ENCODE measurements around the gene MAPK8IP2. TPM values are rescaled to one million over a fixed set of nuclear protein-coding genes. Genes with fewer than 3 reads are reported as not detected.

MAPK8IP2 gene
- polyA plus RNA-seq, 2 of the 4 experiments (the other 2 are of a cell fraction): 0.76 to 3.0 TPM

DNA sequence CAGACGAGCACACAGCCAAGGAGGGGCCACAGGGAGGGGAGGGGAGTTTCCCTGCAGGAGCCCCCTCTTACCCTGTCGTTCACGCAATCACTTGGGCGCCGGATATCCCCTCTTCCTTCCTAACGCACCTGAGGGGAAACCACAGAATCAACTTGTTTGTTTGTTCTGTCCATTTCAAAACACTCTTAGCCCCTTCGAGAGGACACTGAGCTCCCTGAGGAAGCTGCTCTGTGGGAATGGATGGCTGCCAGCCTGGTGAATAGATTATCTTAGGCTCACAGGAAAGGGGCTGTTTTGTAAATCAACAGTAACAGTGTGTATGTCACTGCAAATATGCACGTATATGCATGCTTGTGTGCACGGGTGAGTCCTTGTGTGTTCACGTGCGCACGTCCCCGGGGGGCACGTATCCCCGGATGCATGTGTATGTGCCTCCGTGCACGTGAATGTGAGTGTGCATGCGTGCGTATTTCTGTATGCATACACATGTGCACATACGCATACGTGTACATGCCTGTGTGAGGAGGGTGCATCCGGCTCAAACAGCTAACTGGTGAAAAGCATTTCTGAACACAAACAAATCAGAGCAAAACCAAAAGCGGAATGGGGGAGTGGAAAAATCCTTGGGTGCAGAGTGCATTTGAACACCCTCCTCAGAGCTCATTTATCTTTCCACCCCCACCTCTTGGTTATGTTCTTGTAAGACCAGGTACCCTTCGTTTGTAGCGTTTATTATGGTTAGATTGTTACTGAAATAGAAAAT is 20.2 kb downstream of the MAPK8IP2 start (continued):
- TF ChIP-seq MAZ (IDR thresholded peaks at IDR 0.05; ENCODE audit: borderline replicate concordance, low read depth, low read length) (no peak), PHF8 (IDR thresholded peaks at IDR 0.05; ENCODE audit: borderline replicate concordance, low read depth) (no peak), HEYL (CRISPR knock-in tag; IDR thresholded peaks at IDR 0.05) (no peak), JUN (IDR thresholded peaks at IDR 0.05) (no peak), JUNB (IDR thresholded peaks at IDR 0.05) (no peak), MAFK (IDR thresholded peaks at IDR 0.05; ENCODE audit: partially characterized antibody) (no peak)
- TF ChIP-seq, protein P1, sequence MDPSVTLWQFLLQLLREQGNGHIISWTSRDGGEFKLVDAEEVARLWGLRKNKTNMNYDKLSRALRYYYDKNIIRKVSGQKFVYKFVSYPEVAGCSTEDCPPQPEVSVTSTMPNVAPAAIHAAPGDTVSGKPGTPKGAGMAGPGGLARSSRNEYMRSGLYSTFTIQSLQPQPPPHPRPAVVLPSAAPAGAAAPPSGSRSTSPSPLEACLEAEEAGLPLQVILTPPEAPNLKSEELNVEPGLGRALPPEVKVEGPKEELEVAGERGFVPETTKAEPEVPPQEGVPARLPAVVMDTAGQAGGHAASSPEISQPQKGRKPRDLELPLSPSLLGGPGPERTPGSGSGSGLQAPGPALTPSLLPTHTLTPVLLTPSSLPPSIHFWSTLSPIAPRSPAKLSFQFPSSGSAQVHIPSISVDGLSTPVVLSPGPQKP (IDR thresholded peaks at IDR 0.05; ENCODE audit: low read depth, low read length): no peak

- peak; percentile 15 to 18; a peak in 2 of 6 replicates for ATAC-seq
Measured at GRCh38 chr22:50621356-50621880, 20.8 kb downstream of the MAPK8IP2 start.

More at GRCh38 chr22:50621356-50621880, 20.8 kb downstream of the MAPK8IP2 start:
- H3K9me3 ChIP-seq: no peaks in the 10 kb centered on the region
- peak overlapping the region; percentile 43 for H3K4me3 ChIP-seq
- no peak for FAIRE-seq
- 13% methylated on average over 8 of the region's 10 CpGs for WGBS (ENCODE audit: missing lambda C conversion rate)
- CTCF ChIA-PET: interaction anchor here (0.6 to 2.9 kb wide), 21 partner anchors 9 to 466 kb away, joined by 3 to 26 read pairs (median 6); partner anchors contain the start of genes KLHDC7B and SCO2
- DNase-seq (ENCODE audit: low read depth in 1 of 2, low spot score in 1 of 2): no peak
- POLR2A ChIA-PET: interaction anchor here (1.8 kb wide), 1 partner anchor 96 kb away, joined by 10 read pairs; the partner anchor contains the start of gene SCO2
- peaks cover 9% of the 10 kb centered on the region; the same call in 2 of the 3 replicates for H3K4me1 ChIP-seq
- no peak overlapping the region for H3K27ac ChIP-seq
- peak overlapping the region; percentile 99 for H3K4me2 ChIP-seq
- TF ChIP-seq TP53 (CRISPR knock-in tag; IDR thresholded peaks at IDR 0.05) (no peak), ZC3H11A (IDR thresholded peaks at IDR 0.05) (no peak), BHLHE40 (IDR thresholded peaks at IDR 0.05; ENCODE audit: low read depth, low read length) (no peak), USF2 (IDR thresholded peaks at IDR 0.05) (no peak), HMGXB4 (CRISPR knock-in tag; IDR thresholded peaks at IDR 0.05; ENCODE audit: borderline replicate concordance) (no peak), CBX2 (IDR thresholded peaks at IDR 0.05; ENCODE audit: borderline replicate concordance, low read depth) (no peak), CHD2 (IDR thresholded peaks at IDR 0.05; ENCODE audit: low read length, partially characterized antibody) (no peak), TFCP2L1 (CRISPR knock-in tag; IDR thresholded peaks at IDR 0.05) (no peak), EHF (CRISPR knock-in tag; IDR thresholded peaks at IDR 0.05) (no peak), BCL3 (IDR thresholded peaks at IDR 0.05) (no peak), HOXA7 (CRISPR knock-in tag; IDR thresholded peaks at IDR 0.05) (no peak), KDM1A (IDR thresholded peaks at IDR 0.05; ENCODE audit: low read depth) (no peak), ZFP36 (IDR thresholded peaks at IDR 0.05; ENCODE audit: borderline replicate concordance, partially characterized antibody) (no peak), FOSL2 (IDR thresholded peaks at IDR 0.05) (no peak), FOSL2 (CRISPR knock-in tag; IDR thresholded peaks at IDR 0.05) (no peak), HOXB5 (CRISPR knock-in tag; IDR thresholded peaks at IDR 0.05) (no peak), MYC (IDR thresholded peaks at IDR 0.05; ENCODE audit: borderline replicate concordance, low read length) (no peak), HEYL (CRISPR knock-in tag; IDR thresholded peaks at IDR 0.05) (no peak), PHF8 (IDR thresholded peaks at IDR 0.05; ENCODE audit: borderline replicate concordance, low read depth) (no peak)
- TF ChIP-seq, protein P2, sequence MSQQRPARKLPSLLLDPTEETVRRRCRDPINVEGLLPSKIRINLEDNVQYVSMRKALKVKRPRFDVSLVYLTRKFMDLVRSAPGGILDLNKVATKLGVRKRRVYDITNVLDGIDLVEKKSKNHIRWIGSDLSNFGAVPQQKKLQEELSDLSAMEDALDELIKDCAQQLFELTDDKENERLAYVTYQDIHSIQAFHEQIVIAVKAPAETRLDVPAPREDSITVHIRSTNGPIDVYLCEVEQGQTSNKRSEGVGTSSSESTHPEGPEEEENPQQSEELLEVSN (IDR thresholded peaks at IDR 0.05; ENCODE audit: borderline replicate concordance, low read depth): no peak
